LNCaP clone FGC (cell line): ENCODE results near the gene TGFB1I1.
"Not testable (repeated sequence)": the region's sequence is repeated elsewhere in the genome, so short reads cannot be mapped to it uniquely, and the experiment has no call there.

Experiments used
- DNase-seq: peaks from one replicate; pipeline ENCODE4 v3.0.0-alpha.2; 2011; ENCODE audit warnings: low read depth
- H3K4me3 ChIP-seq: 2 replicates; pipeline ENCODE4 v1.5.1; 2011; ENCODE audit warnings: mild to moderate bottlenecking, low read depth, low read length, control low read depth
- TF ChIP-seq, protein P1 (sequence below): IDR thresholded peaks from 2 replicates; pipeline ENCODE4 v1.5.1; 2012; ENCODE audit warnings: mild to moderate bottlenecking; ENCODE audit not compliant: control insufficient read depth, insufficient read depth; ENCODE audit errors: extremely low read depth

Gene TGFB1I1

DNA sequence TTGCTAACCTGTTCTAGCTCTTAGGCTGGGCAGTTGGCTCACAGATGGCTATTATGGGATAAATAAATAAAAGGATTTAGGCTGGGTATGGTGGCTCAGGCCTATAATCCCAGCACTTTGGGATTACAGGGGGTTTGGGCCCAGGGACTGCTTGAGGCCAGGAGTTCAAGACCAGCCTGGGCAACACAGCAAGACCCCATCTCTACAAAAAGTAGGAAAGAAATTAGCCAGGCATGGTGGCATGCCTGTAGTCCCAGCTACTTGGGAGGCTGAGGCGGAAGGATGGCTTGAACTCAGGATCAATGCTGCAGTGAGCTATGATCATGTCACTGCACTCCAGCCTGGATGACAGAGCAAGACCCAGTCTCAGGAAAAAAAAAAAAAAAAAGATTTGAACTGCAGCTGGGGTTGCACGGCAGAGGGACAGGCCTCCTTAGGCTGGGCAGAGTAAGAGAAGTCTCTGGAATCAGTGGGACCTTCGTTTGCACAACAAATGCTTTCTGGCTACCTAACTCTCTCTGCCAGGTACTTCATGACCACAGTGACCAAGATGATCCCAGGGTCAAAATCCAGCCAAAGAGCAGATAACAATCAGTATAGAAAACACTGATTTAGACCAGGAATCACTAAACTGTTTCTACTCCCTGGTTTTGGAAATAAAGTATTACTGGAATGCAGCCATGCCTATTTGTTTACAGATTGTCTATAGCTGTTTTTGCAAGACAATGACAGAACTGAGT, 29.4 kb downstream of the TGFB1I1 start:
- H3K4me3 ChIP-seq = no peak overlapping the region
- TF ChIP-seq, protein P1, sequence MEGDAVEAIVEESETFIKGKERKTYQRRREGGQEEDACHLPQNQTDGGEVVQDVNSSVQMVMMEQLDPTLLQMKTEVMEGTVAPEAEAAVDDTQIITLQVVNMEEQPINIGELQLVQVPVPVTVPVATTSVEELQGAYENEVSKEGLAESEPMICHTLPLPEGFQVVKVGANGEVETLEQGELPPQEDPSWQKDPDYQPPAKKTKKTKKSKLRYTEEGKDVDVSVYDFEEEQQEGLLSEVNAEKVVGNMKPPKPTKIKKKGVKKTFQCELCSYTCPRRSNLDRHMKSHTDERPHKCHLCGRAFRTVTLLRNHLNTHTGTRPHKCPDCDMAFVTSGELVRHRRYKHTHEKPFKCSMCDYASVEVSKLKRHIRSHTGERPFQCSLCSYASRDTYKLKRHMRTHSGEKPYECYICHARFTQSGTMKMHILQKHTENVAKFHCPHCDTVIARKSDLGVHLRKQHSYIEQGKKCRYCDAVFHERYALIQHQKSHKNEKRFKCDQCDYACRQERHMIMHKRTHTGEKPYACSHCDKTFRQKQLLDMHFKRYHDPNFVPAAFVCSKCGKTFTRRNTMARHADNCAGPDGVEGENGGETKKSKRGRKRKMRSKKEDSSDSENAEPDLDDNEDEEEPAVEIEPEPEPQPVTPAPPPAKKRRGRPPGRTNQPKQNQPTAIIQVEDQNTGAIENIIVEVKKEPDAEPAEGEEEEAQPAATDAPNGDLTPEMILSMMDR = no peak
- DNase-seq = no peak

DNA sequence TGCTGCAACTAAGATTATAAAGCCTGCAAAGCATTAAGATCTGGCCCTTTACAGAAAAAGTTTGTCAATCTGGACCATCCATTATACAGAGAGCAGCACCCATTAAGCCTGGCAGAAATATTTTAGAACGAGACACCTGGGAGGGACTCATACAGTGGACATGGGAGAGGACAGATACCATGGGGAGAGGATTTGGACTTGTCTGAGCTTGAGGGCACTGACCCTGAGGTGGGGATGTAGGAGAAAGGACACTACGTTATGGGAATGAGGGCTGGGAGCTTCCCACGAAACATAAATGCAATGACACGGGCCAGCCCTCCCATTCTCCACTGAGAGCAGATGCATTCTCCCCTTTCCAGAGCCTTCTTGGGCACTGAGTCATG, 30.0 kb downstream of the TGFB1I1 start:
- TF ChIP-seq, protein P1 = no peak
- H3K4me3 ChIP-seq = no peak overlapping the region
- DNase-seq = no peak

DNA sequence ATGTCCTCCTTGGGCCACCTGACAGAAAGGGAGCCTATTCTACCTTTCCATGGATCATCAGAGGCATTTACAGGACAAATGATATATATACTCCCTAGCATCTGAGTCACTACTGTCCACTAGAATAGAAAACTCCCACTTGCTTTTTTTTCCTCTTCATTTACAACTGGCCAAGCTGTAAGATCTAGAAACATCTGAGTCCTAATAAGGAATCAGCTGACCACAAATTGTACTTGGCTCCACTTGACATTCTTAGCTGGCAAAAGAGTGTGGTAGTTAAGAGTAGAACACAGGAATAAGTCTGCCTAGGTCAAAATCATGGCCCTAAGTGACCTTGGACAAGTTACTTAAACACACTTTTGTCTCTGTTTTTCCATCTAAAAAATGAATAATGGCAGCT, 31.0 kb downstream of the TGFB1I1 start:
- TF ChIP-seq, protein P1 = no peak
- no peak overlapping the region for H3K4me3 ChIP-seq
- DNase-seq = no peak

DNA sequence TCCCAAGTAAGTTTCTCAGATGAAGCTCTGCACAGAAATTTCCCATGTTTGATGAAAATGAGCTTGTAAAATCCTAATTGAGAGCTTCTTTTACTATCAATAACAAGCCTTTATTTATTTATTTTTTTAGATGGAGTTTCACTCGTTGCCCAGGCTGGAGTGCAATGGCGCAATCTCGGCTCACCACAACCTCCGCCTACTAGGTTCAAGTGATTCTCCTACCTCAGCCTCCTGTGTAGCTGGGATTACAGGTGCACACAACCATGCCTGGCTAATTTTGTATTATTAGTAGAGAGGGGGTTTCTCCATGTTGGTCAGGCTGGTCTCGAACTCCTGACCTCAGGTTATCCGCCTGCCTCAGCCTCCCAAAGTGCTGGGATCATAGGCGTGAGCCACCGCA, 31.6 kb downstream of the TGFB1I1 start:
- DNase-seq, H3K4me3 ChIP-seq: not testable (repeated sequence)

DNA sequence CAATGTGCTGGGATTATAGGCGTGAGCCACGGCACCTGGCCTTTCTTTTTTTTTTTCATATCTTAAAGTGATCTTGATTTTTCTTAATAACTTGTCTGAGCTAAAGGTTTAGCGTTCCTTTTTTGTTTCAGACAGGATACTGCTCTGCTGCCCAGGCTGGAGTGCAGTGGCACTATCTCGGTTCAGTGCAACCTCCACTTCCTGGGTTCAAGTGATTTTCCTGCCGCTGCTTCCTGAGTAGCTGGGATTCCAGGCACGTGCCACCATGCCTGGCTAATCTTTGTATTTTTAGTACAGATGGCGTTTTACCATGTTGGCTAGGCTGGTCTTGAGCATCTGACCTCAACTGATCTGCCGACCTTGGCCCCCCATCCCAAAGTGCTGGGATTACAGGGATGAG, 32.2 kb downstream of the TGFB1I1 start:
- no peak overlapping the region for H3K4me3 ChIP-seq
- no peak for DNase-seq
- TF ChIP-seq, protein P1 = no peak

DNA sequence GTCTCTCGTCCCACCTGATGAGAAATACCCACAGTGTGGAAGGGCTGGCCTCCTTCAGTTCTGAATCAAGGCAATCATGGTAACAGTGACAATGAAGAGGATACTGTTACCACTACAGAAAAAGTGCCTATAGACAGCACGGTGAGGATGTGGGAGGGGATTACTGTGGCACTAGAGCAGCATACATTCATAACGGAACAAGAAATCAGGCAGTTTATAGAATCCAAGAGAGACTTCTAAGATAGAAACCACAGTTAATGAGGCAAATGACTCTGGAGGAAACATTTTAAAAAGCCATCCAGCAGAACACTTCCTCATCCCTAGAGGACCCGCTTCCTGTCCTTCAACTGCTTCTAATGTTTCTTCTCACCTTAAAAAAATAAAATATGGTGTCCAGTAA, 33.5 kb downstream of the TGFB1I1 start:
- no peak for DNase-seq
- TF ChIP-seq, protein P1 = no peak
- H3K4me3 ChIP-seq = no peak overlapping the region

DNA sequence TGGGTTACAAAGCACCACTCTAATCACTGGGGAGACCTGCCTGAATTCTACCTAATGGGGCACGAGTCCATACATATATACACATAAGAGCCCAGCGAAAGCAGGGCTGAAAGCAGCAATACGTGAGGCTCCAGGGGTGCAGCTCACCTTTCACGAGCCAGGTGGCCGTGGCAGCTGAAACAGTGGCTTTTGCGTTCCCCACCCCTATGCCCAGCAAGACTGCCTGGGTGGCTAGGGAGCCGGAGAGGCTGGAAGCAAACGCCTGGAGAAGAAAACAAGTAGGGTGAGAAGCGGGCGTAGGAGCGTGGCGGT, 35.6 kb downstream of the TGFB1I1 start:
- H3K4me3 ChIP-seq = peak overlapping the region; percentile 99
- TF ChIP-seq, protein P1 = no peak
- no peak for DNase-seq
